GM23338 (cell line): Measurements from ENCODE around the gene MAP3K4. TPM values are rescaled to one million over a fixed set of nuclear protein-coding genes. Genes with fewer than 3 reads are reported as not detected.

Experiments used
- ATAC-seq: fragments of 200-7000 bp; cut with Tn5 transposase; 3 replicates; pipeline ENCODE4 v1.9.1; 2020
- DNase-seq: peaks from one replicate; pipeline ENCODE4 v3.0.0-alpha.2; 2015; ENCODE audit warnings: low spot score
- H2AFZ ChIP-seq: fragments of 200-600 bp; sonication (generic); 2 replicates; pipeline ENCODE4 v1.8.0; 2016; ENCODE audit warnings: antibody characterized with exemption, mild to moderate bottlenecking, moderate library complexity
- H3F3A ChIP-seq: fragments of 200-600 bp; sonication (generic); replicated peaks from 2 replicates; pipeline ENCODE4 v1.8.0; 2017; ENCODE audit warnings: antibody characterized with exemption, mixed run types, low read depth
- H3K27ac ChIP-seq: fragments of 200-600 bp; sonication (generic); 2 replicates; pipeline ENCODE4 v1.6.1; 2016; ENCODE audit warnings: low read depth
- H3K27me3 ChIP-seq: fragments of 200-600 bp; sonication (generic); 2 replicates; pipeline ENCODE4 v1.8.0; 2016; ENCODE audit warnings: mild to moderate bottlenecking, mixed run types, moderate library complexity; ENCODE audit not compliant: insufficient read depth
- H3K36me3 ChIP-seq: fragments of 200-600 bp; sonication (generic); 2 replicates; pipeline ENCODE4 v1.8.0; 2016; ENCODE audit warnings: mild to moderate bottlenecking; ENCODE audit not compliant: insufficient read depth
- H3K4me1 ChIP-seq: fragments of 200-600 bp; sonication (generic); 2 replicates; pipeline ENCODE4 v1.8.0; 2016; ENCODE audit warnings: mild to moderate bottlenecking, moderate library complexity; ENCODE audit not compliant: insufficient read depth
- H3K4me2 ChIP-seq: fragments of 200-600 bp; sonication (generic); 2 replicates; pipeline ENCODE4 v1.7.1; 2017; ENCODE audit warnings: mixed run types
- H3K4me3 ChIP-seq: fragments of 200-600 bp; sonication (generic); 2 replicates; pipeline ENCODE4 v1.6.1; 2016; ENCODE audit warnings: mixed run types
- H3K79me2 ChIP-seq: fragments of 200-600 bp; sonication (generic); replicated peaks from 2 replicates; pipeline ENCODE4 v1.8.0; 2017; ENCODE audit warnings: mild to moderate bottlenecking; ENCODE audit not compliant: insufficient read depth
- H3K9me2 ChIP-seq: fragments of 200-600 bp; sonication (generic); 2 replicates; pipeline ENCODE4 v1.8.0; 2017; ENCODE audit not compliant: insufficient read depth
- H4K20me1 ChIP-seq: fragments of 200-600 bp; sonication (generic); replicated peaks from 2 replicates; pipeline ENCODE4 v1.8.0; 2017; ENCODE audit warnings: mild to moderate bottlenecking; ENCODE audit not compliant: insufficient read depth
- H3K27ac Mint-ChIP-seq: 2 replicates; pipeline ENCODE4 v1.8.0; 2020; ENCODE audit warnings: inconsistent platforms, mild to moderate bottlenecking, moderate library complexity, mixed read lengths
- H3K27me3 Mint-ChIP-seq: 3 replicates; pipeline ENCODE4 v1.8.0; 2022; ENCODE audit warnings: low read depth, mild to moderate bottlenecking, moderate library complexity, mixed read lengths, inconsistent platforms; ENCODE audit not compliant: insufficient read depth, poor library complexity
- H3K36me3 Mint-ChIP-seq: 3 replicates; pipeline ENCODE4 v1.8.0; 2021; ENCODE audit warnings: low read depth, mild to moderate bottlenecking, inconsistent platforms, moderate library complexity, mixed read lengths
- H3K4me1 Mint-ChIP-seq: 3 replicates; pipeline ENCODE4 v1.8.0; 2020; ENCODE audit warnings: mild to moderate bottlenecking, inconsistent platforms, mixed read lengths
- H3K4me3 Mint-ChIP-seq: 3 replicates; pipeline ENCODE4 v1.8.0; 2021; ENCODE audit warnings: moderate library complexity, mild to moderate bottlenecking, inconsistent platforms, mixed read lengths
- H3K9me3 Mint-ChIP-seq: 3 replicates; pipeline ENCODE4 v1.8.0; 2020; ENCODE audit warnings: moderate library complexity, mild to moderate bottlenecking, inconsistent platforms, mixed read lengths
- ETS1 ChIP-seq: IDR thresholded peaks from 2 replicates; pipeline ENCODE4 v1.6.1; 2016; ENCODE audit warnings: antibody characterized with exemption
- EZH2phosphoT487 ChIP-seq: fragments of 200-600 bp; sonication (generic); IDR thresholded peaks from one replicate; pipeline ENCODE4 v1.8.1; 2018; ENCODE audit warnings: antibody characterized with exemption; ENCODE audit not compliant: unreplicated experiment
- POLR2AphosphoS5 ChIP-seq: IDR thresholded peaks from 2 replicates; pipeline ENCODE4 v1.6.1; 2016; ENCODE audit warnings: antibody characterized with exemption, low read depth
- REST ChIP-seq: IDR thresholded peaks from one replicate; pipeline ENCODE4 v1.6.1; 2018; ENCODE audit warnings: antibody characterized with exemption; ENCODE audit not compliant: unreplicated experiment
- polyA plus RNA-seq: library from polyadenylated mRNA; unstranded; fragments of >200 nt; fragmentation: Nextera tagmentation; extraction: Ambion mirVana; gene quantifications from 2 replicates; pipeline ENCODE4 v1.2.1, GENCODE V29; 2016
- total RNA-seq: library from RNA; depleted of rRNA; stranded (reverse); fragments of >200 nt; shearing (Covaris generic); gene quantifications from 2 replicates; pipeline ENCODE4 v1.2.3, GENCODE V29; 2014

Gene MAP3K4
- total and polyA plus RNA-seq, 2 experiments from 2014 or later = 44.4 to 48.8 TPM

- H3K36me3 ChIP-seq = peaks cover 31% of the 10 kb centered on the region
Measured at GRCh38 chr6:161105408-161105807, 113.8 kb downstream of the MAP3K4 start.

More at GRCh38 chr6:161105408-161105807, 113.8 kb downstream of the MAP3K4 start:
- no peaks in the 10 kb centered on the region for H3F3A ChIP-seq
- DNase-seq (no peak), ATAC-seq (no peak)
- no peak overlapping the region for H3K27ac Mint-ChIP-seq
- no peaks in the 10 kb centered on the region for H3K4me1 Mint-ChIP-seq
- no peaks in the 10 kb centered on the region for H3K4me1 ChIP-seq
- no peak overlapping the region for H3K27ac ChIP-seq
- H3K27me3 ChIP-seq = no peaks in the 10 kb centered on the region
- H3K4me3 Mint-ChIP-seq = no peak overlapping the region
- peaks cover 4% of the 10 kb centered on the region for H3K27me3 Mint-ChIP-seq
- H3K79me2 ChIP-seq = no peaks in the 10 kb centered on the region
- H3K4me2 ChIP-seq = no peak overlapping the region
- no peak for TF ChIP-seq POLR2AphosphoS5
- TF ChIP-seq EZH2phosphoT487 = no peak
- TF ChIP-seq ETS1 = no peak
- no peak for TF ChIP-seq REST
- H3K9me2 ChIP-seq = no peaks in the 10 kb centered on the region
- H4K20me1 ChIP-seq = no peaks in the 10 kb centered on the region; the same call in none of the 2 replicates
- no peak overlapping the region for H3K4me3 ChIP-seq
- H2AFZ ChIP-seq = no peak overlapping the region
- H3K9me3 Mint-ChIP-seq = no peaks in the 10 kb centered on the region
- peaks cover 68% of the 10 kb centered on the region for H3K36me3 Mint-ChIP-seq
